Mesenchymal stem cell (in vitro differentiated cells and primary cell): Measurements from ENCODE around the gene MYL7.
A peak's percentile ranks its signal among the peaks of the same experiment; 100 is the strongest.

Experiments
- DNase-seq: peaks from one replicate; pipeline ENCODE4 v3.0.0-alpha.2; 2013
- H2AFZ ChIP-seq: one replicate; pipeline ENCODE4 v1.6.1; 2013; ENCODE audit warnings: low read depth, mild to moderate bottlenecking, control low read depth, inconsistent platforms, low read length, moderate library complexity
- H2AK5ac ChIP-seq: 2 replicates; pipeline ENCODE4 v1.6.1; 2013; ENCODE audit warnings: low read length, moderate library complexity, mild to moderate bottlenecking, inconsistent platforms; ENCODE audit not compliant: severe bottlenecking
- H2BK120ac ChIP-seq: one replicate; pipeline ENCODE4 v1.6.1; 2013; ENCODE audit warnings: low read depth, mild to moderate bottlenecking, inconsistent platforms, low read length, moderate library complexity
- H2BK12ac ChIP-seq, 2 experiments: one replicate each; pipeline ENCODE4 v1.6.1; 2013; ENCODE audit warnings: inconsistent platforms in 2 of 2, low read length in 2 of 2, mild to moderate bottlenecking in 2 of 2, moderate library complexity in 2 of 2, control low read depth in 1 of 2
- H2BK15ac ChIP-seq: one replicate; pipeline ENCODE4 v1.6.1; 2013; ENCODE audit warnings: mild to moderate bottlenecking, low read depth, inconsistent platforms; ENCODE audit not compliant: poor library complexity, severe bottlenecking
- H2BK5ac ChIP-seq: 2 replicates; pipeline ENCODE4 v1.6.1; 2013; ENCODE audit warnings: low read depth, mild to moderate bottlenecking, low read length, control low read depth, inconsistent platforms; ENCODE audit not compliant: poor library complexity, severe bottlenecking
- H3K14ac ChIP-seq, 2 experiments: one replicate each; pipeline ENCODE4 v1.6.1; 2013; ENCODE audit warnings: inconsistent platforms in 2 of 2, low read length in 2 of 2, control low read depth in 1 of 2, mild to moderate bottlenecking in 1 of 2, moderate library complexity in 1 of 2
- H3K18ac ChIP-seq, 2 experiments: one replicate each; pipeline ENCODE4 v1.6.1; 2013; ENCODE audit warnings: inconsistent platforms in 2 of 2, low read length in 2 of 2, control low read depth in 1 of 2, low read depth in 1 of 2, mild to moderate bottlenecking in 1 of 2
- H3K23ac ChIP-seq, 2 experiments: one replicate each; pipeline ENCODE4 v1.6.1; 2013; ENCODE audit warnings: inconsistent platforms in 2 of 2, low read length in 2 of 2, mild to moderate bottlenecking in 2 of 2, moderate library complexity in 2 of 2, control low read depth in 1 of 2
- H3K27ac ChIP-seq: 2 replicates; pipeline ENCODE4 v1.5.1; 2013; ENCODE audit warnings: mild to moderate bottlenecking, moderate library complexity, low read length, control low read depth, inconsistent platforms; ENCODE audit not compliant: poor library complexity, severe bottlenecking
- H3K27me3 ChIP-seq, 2 experiments: 2 replicates each; pipeline versions ENCODE4 v1.6.1 to v1.7.0; 2013; ENCODE audit warnings: low read length in 2 of 2, mild to moderate bottlenecking in 2 of 2, moderate library complexity in 2 of 2, control low read depth in 1 of 2, inconsistent platforms in 1 of 2; ENCODE audit not compliant: control insufficient read depth in 1 of 2, insufficient read depth in 1 of 2
- H3K36me3 ChIP-seq, 2 experiments: 2 replicates each; pipeline versions ENCODE4 v1.6.1 to v1.7.0; 2013; ENCODE audit warnings: low read length in 2 of 2, control low read depth in 1 of 2, inconsistent platforms in 1 of 2, low read depth in 1 of 2, mild to moderate bottlenecking in 1 of 2; ENCODE audit not compliant: insufficient read depth in 2 of 2, control insufficient read depth in 1 of 2
- H3K4ac ChIP-seq, 2 experiments: one replicate each; pipeline ENCODE4 v1.6.1; 2013; ENCODE audit warnings: inconsistent platforms in 2 of 2, low read length in 2 of 2, mild to moderate bottlenecking in 2 of 2, moderate library complexity in 2 of 2, control low read depth in 1 of 2, low read depth in 1 of 2
- H3K4me1 ChIP-seq: 2 replicates; pipeline ENCODE4 v1.6.1; 2013; ENCODE audit warnings: low read depth, low read length, control low read depth; ENCODE audit not compliant: control insufficient read depth, insufficient read depth
- H3K4me2 ChIP-seq: 2 replicates; pipeline ENCODE4 v1.6.1; 2013; ENCODE audit warnings: low read length, mild to moderate bottlenecking, inconsistent platforms; ENCODE audit not compliant: poor library complexity, severe bottlenecking
- H3K4me3 ChIP-seq, 2 experiments: 2 replicates each; pipeline versions ENCODE4 v1.5.1 to v1.7.0; 2013; ENCODE audit warnings: low read length in 2 of 2, mild to moderate bottlenecking in 2 of 2, control low read depth in 1 of 2, low read depth in 1 of 2; ENCODE audit not compliant: insufficient read depth in 1 of 2
- H3K79me1 ChIP-seq: replicated peaks from 2 replicates; pipeline ENCODE4 v1.6.1; 2013; ENCODE audit warnings: mild to moderate bottlenecking, control low read depth, low read length, inconsistent platforms; ENCODE audit not compliant: poor library complexity, severe bottlenecking
- H3K9ac ChIP-seq: 2 replicates; pipeline ENCODE4 v1.7.0; 2013; ENCODE audit warnings: mild to moderate bottlenecking, low read length, moderate library complexity
- H3K9me3 ChIP-seq: 2 replicates; pipeline ENCODE4 v1.7.0; 2013; ENCODE audit warnings: mild to moderate bottlenecking, low read length; ENCODE audit not compliant: control insufficient read depth
- H4K8ac ChIP-seq: one replicate; pipeline ENCODE4 v1.6.1; 2013; ENCODE audit warnings: inconsistent platforms, mild to moderate bottlenecking, low read length, moderate library complexity
- H4K91ac ChIP-seq: one replicate; pipeline ENCODE4 v1.6.1; 2013; ENCODE audit warnings: mild to moderate bottlenecking, low read length, inconsistent platforms
- WGBS: methylation state at CpG from one replicate; pipeline ENCODE4 v1.1.7; 2013; ENCODE audit warnings: mixed read lengths; 5-methylcytosine and 5-hydroxymethylcytosine counted together

The MYL7 gene

DNA sequence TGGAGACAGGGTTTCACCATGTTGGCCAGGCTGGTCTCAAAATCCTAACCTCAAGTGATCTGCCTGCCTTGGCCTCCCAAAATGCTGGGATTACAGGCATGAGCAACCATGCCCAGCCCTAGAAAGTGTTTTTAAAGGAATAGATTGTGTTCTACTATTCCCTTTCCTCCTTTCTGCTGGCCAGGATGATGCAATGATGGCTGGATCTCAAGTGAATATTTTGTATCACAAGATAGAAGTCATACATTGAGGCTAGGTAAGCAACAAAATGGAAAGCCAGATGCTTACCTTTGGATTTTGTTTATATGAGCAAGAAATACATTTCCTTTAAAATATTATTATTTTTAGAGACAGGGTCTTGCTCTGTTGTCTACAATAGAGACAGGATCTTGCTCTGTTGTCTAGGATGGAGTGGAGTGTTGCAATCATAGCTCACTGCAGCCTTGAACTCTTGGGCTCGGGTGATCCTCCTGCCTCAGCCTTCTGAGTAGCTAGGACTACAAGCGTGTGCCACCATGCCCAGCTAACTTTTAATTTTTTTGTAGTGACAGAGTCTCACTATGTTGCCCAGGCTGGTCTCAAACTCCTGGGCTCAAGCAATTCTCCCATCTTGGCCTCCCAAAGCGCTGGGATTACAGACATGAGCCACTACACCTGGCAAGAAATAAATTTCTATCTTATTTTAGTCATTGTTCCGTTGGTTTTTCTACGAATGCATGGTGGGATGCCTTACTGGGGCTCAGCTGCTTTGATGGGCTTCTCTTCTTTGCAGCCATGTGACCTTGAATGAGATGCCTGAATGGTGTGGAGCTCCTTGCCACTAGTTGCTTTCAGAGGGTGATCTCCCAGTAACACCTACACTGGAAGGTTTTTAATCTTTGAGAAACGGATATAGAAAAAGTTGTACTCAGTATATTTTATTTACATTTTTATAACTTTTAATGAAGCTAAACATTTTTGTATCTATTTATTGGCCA lies 42.8 kb downstream of the MYL7 start:
- Histone ChIP-seq H2BK15ac (no peak overlapping the region), H3K27me3 (no peaks in the 10 kb centered on the region), H2BK5ac (no peak overlapping the region), H3K36me3 (no peaks in the 10 kb centered on the region), H3K4me1 (peaks cover 31% of the 10 kb centered on the region), H4K91ac (no peak overlapping the region), H3K9ac (no peak overlapping the region), H3K14ac (no peak overlapping the region), H2AFZ (no peak overlapping the region), H4K8ac (no peak overlapping the region), H3K4me2 (no peak overlapping the region), H3K79me1 (no peaks in the 10 kb centered on the region), H3K18ac (no peak overlapping the region), H2BK120ac (no peak overlapping the region), H3K27ac (peak overlapping the region; percentile 50), H3K4me3 (no peak overlapping the region), H3K9me3 (no peaks in the 10 kb centered on the region), H3K23ac (no peak overlapping the region), H3K4ac (no peak overlapping the region), H2BK12ac (no peak overlapping the region), H2AK5ac (peak overlapping the region; percentile 76)
- 94% methylated on average over 5 of the region's 6 CpGs for WGBS
- DNase-seq = no peak

DNA sequence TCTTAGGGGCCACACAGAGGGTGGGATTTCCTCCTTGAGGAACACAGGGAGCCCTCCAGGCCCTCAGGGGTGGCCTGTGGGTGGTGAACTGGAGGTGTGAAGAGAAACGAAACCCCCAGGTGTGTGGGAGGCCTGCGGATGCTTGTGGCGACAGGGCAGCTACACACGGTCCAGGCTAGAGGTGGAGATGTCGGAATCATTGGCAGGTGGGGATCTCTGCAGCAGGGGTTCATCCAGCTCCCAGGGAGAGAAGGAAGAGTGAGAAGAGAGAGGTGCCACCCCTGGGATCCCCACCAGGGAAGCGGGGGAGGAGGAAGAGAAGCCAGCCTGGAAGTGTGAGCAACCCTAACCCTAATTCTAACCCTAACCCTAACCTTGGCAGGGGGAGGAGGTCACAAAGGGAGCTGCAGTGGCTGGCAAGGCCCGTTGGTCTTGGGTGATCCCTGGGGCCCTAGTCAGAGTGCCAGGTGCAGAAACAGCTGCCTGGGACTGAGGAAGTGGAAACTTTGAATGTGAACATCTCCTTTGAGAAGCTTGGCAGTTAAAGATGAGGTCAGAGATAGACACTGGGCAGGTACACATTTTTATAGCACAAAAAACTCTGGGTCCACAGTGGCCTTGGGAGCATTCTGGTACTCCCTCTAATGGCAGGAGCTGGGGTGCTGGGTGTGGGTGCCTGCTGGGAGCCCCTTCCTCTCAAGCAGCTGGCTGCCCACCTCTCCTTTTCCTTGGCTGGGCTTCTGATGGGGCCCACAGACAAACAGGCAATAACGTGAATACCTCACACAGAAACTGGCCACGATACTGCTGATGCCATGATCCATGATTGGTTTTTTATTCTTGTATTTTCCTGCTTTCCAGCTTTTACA lies 43.8 kb downstream of the MYL7 start:
- Histone ChIP-seq H2AK5ac (peak overlapping the region; percentile 33), H3K27ac (no peak overlapping the region), H3K18ac (no peak overlapping the region), H3K79me1 (no peaks in the 10 kb centered on the region), H3K4ac (no peak overlapping the region), H3K36me3 (no peaks in the 10 kb centered on the region), H2BK15ac (no peak overlapping the region), H3K14ac (no peak overlapping the region), H2BK12ac (no peak overlapping the region), H3K23ac (no peak overlapping the region), H4K8ac (no peak overlapping the region), H3K9me3 (no peaks in the 10 kb centered on the region), H2BK5ac (no peak overlapping the region), H2BK120ac (no peak overlapping the region), H2AFZ (no peak overlapping the region), H4K91ac (no peak overlapping the region), H3K4me2 (no peak overlapping the region), H3K4me1 (peaks cover 21% of the 10 kb centered on the region), H3K9ac (no peak overlapping the region), H3K4me3 (no peak overlapping the region), H3K27me3 (no peaks in the 10 kb centered on the region)
- WGBS = 82% methylated on average over 8 of the region's 9 CpGs
- no peak for DNase-seq

DNA sequence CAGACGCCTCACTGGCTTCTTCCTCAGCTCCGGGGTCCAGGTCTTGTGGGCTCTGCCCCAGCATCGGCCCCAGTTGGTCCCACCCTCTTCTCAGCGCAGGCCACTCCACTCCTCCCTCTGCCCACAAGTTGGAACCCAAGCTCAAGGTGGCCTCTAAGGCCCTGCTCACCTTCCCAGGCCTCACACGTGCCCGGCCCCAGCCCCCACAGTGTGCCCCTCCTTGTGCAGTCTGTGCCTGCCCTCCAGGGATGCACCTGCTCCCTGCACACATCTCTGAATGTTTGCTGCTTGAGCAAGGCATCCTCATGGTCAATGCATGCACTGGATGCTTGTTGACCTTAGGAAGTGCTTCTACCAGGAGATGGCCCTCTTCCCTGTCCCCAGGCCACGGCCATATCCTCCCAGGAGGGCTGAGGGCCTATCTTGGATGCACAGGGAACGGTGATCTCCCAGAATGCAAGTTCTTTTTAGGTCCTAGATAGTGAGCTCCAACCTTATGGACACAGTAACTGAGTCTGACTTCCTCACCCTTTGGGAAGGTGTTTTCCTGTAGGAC lies 44.7 kb downstream of the MYL7 start:
- H3K9me3 ChIP-seq = no peaks in the 10 kb centered on the region
- WGBS = 81% methylated on average over 8 of the region's 8 CpGs
- peaks cover 12% of the 10 kb centered on the region for H3K4me1 ChIP-seq
- H3K4me3 ChIP-seq = no peak overlapping the region
- no peak overlapping the region for H2BK120ac ChIP-seq
- no peak overlapping the region for H4K91ac ChIP-seq
- no peak overlapping the region for H2BK5ac ChIP-seq
- H3K4ac ChIP-seq = no peak overlapping the region
- H3K9ac ChIP-seq = no peak overlapping the region
- H3K14ac ChIP-seq = no peak overlapping the region
- DNase-seq = no peak
- H3K27me3 ChIP-seq = no peaks in the 10 kb centered on the region
- no peak overlapping the region for H3K18ac ChIP-seq
- H3K23ac ChIP-seq = no peak overlapping the region
- H2AK5ac ChIP-seq = no peak overlapping the region
- H2BK15ac ChIP-seq = no peak overlapping the region
- H3K27ac ChIP-seq = no peak overlapping the region
- no peak overlapping the region for H2AFZ ChIP-seq
- H2BK12ac ChIP-seq = no peak overlapping the region
- no peak overlapping the region for H3K4me2 ChIP-seq
- H4K8ac ChIP-seq = no peak overlapping the region
- H3K79me1 ChIP-seq = no peaks in the 10 kb centered on the region
- no peaks in the 10 kb centered on the region for H3K36me3 ChIP-seq

- Histone ChIP-seq H3K4me1 (peaks cover 6% of the 10 kb centered on the region), H3K79me1 (no peaks in the 10 kb centered on the region), H2BK15ac (no peak overlapping the region), H3K36me3 (no peaks in the 10 kb centered on the region), H2BK12ac (no peak overlapping the region), H3K27me3 (no peaks in the 10 kb centered on the region), H3K18ac (no peak overlapping the region), H2BK120ac (no peak overlapping the region), H3K27ac (no peak overlapping the region), H4K91ac (no peak overlapping the region), H3K9me3 (no peaks in the 10 kb centered on the region), H3K9ac (no peak overlapping the region), H2AK5ac (peak overlapping the region; percentile 33), H3K4me2 (no peak overlapping the region), H3K23ac (no peak overlapping the region), H4K8ac (no peak overlapping the region), H2BK5ac (no peak overlapping the region), H3K4me3 (no peak overlapping the region), H3K4ac (no peak overlapping the region), H3K14ac (no peak overlapping the region), H2AFZ (no peak overlapping the region)
- WGBS = 92% methylated on average over 3 of the region's 3 CpGs
- DNase-seq = no peak
Observed at GRCh38 chr7:44095781-44096180, 45.4 kb downstream of the MYL7 start.
